ENCODE data around the gene HLA-DOA. TPM values are rescaled to one million over a fixed set of nuclear protein-coding genes. Genes with fewer than 3 reads are reported as not detected.

The HLA-DOA gene
- total RNA-seq, 1 experiment from 2014 or later = 13.6 TPM

- H3K4me3 Mint-ChIP-seq = no peak overlapping the region
- ATAC-seq (no peak), DNase-seq (ENCODE audit: low spot score) (no peak)
- H3K4me1 Mint-ChIP-seq = peaks cover 42% of the 10 kb centered on the region
- H3K36me3 Mint-ChIP-seq = peaks cover 66% of the 10 kb centered on the region
- ChIA-PET POLR2A (interaction anchor here (1.0 to 6.5 kb wide), 2 partner anchors 10 to 86 kb away, joined by 4 to 146 read pairs; partner anchors contain the start of gene BRD2), CTCF (interaction anchor here (0.6 to 6.9 kb wide), 7 partner anchors 9 to 143 kb away, joined by 3 to 128 read pairs (median 4); partner anchors contain the start of gene HLA-DMA)
- no peaks in the 10 kb centered on the region for H3K27me3 Mint-ChIP-seq (ENCODE audit: low read depth)
- TF ChIP-seq USF1 (CRISPR knock-in tag; IDR thresholded peaks at IDR 0.05) = no peak
- TF ChIP-seq HMGA2 (CRISPR knock-in tag; IDR thresholded peaks at IDR 0.05) = no peak
- no peak for TF ChIP-seq SMAD3 (CRISPR knock-in tag; IDR thresholded peaks at IDR 0.05; ENCODE audit: borderline replicate concordance)
- no peak for TF ChIP-seq NFE2L1 (CRISPR knock-in tag; IDR thresholded peaks at IDR 0.05)
- H3K27ac Mint-ChIP-seq = peak overlapping the region; percentile 55; the same call in 1 of the 2 replicates
- H3K9me3 Mint-ChIP-seq = no peaks in the 10 kb centered on the region
Observed at GRCh38 chr6:32980488-32981038, 28.8 kb downstream of the HLA-DOA start.

GRCh38 chr6:32979720-32980487 is 29.5 kb downstream of the HLA-DOA start:
- ATAC-seq (no peak), DNase-seq (ENCODE audit: low spot score) (no peak)
- Mint-ChIP-seq H3K4me3 (no peak overlapping the region), H3K9me3 (no peaks in the 10 kb centered on the region), H3K27me3 (ENCODE audit: low read depth) (no peaks in the 10 kb centered on the region), H3K36me3 (peaks cover 73% of the 10 kb centered on the region), H3K27ac (peak overlapping the region; percentile 5; the same call in 1 of the 2 replicates), H3K4me1 (peaks cover 49% of the 10 kb centered on the region)
- no peak for TF ChIP-seq CREB1 (CRISPR knock-in tag; IDR thresholded peaks at IDR 0.05)
- no peak for TF ChIP-seq ETV6 (CRISPR knock-in tag; IDR thresholded peaks at IDR 0.05)
- no peak for TF ChIP-seq ELF4 (CRISPR knock-in tag; IDR thresholded peaks at IDR 0.05; ENCODE audit: low read depth)
- TF ChIP-seq TEAD4 (CRISPR knock-in tag; IDR thresholded peaks at IDR 0.05) = no peak
- no peak for TF ChIP-seq EMX1 (CRISPR knock-in tag; IDR thresholded peaks at IDR 0.05)
- TF ChIP-seq TEAD1 (CRISPR knock-in tag; IDR thresholded peaks at IDR 0.05) = no peak
- no peak for TF ChIP-seq ZNF423 (CRISPR knock-in tag; IDR thresholded peaks at IDR 0.05)
- TF ChIP-seq RELA (CRISPR knock-in tag; IDR thresholded peaks at IDR 0.05; ENCODE audit: borderline replicate concordance) = no peak
- no peak for TF ChIP-seq PRRX2 (CRISPR knock-in tag; IDR thresholded peaks at IDR 0.05)
- TF ChIP-seq E2F4 (CRISPR knock-in tag; IDR thresholded peaks at IDR 0.05; ENCODE audit: borderline replicate concordance, low read depth) = no peak
- no peak for TF ChIP-seq NFE2L1 (CRISPR knock-in tag; IDR thresholded peaks at IDR 0.05)
- TF ChIP-seq STAT6 (CRISPR knock-in tag; conservative IDR thresholded peaks at IDR 0.05; ENCODE audit: low read depth) = no peak
- no peak for TF ChIP-seq ZNF396 (CRISPR knock-in tag; IDR thresholded peaks at IDR 0.05; ENCODE audit: borderline replicate concordance)
- CTCF ChIA-PET = interaction anchor here (0.9 to 6.9 kb wide), 4 partner anchors 11 to 46 kb away, joined by 3 to 128 read pairs (median 6); partner anchors contain the start of gene HLA-DMA
- POLR2A ChIA-PET = interaction anchor here (6.5 kb wide), 1 partner anchor 10 kb away, joined by 146 read pairs; the partner anchor contains the start of gene BRD2

GRCh38 chr6:32977953-32978324 is 31.5 kb downstream of the HLA-DOA start:
- DNase-seq (ENCODE audit: low spot score) = no peak
- H3K4me3 Mint-ChIP-seq = no peak overlapping the region
- ATAC-seq = no peak
- CTCF ChIA-PET = interaction anchor here (1.2 kb wide), 1 partner anchor 140 kb away, joined by 3 read pairs; the partner anchor contains the start of gene TAP2
- no peaks in the 10 kb centered on the region for H3K27me3 Mint-ChIP-seq (ENCODE audit: low read depth)
- POLR2A ChIA-PET = interaction anchor here (1.5 kb wide), 1 partner anchor 11 kb away, joined by 3 read pairs; no protein-coding TSS in a partner anchor
- peaks cover 50% of the 10 kb centered on the region for H3K4me1 Mint-ChIP-seq
- 0 out of 2 replicates have a peak overlapping the region, but pooled peaks have one; percentile 33 for H3K27ac Mint-ChIP-seq
- peaks cover 92% of the 10 kb centered on the region for H3K36me3 Mint-ChIP-seq
- H3K9me3 Mint-ChIP-seq = no peaks in the 10 kb centered on the region
- TF ChIP-seq RORB (CRISPR knock-in tag; IDR thresholded peaks at IDR 0.05) (no peak), GABPB1 (CRISPR knock-in tag; IDR thresholded peaks at IDR 0.05) (no peak), PRDM15 (CRISPR knock-in tag; IDR thresholded peaks at IDR 0.05) (no peak), NFYB (CRISPR knock-in tag; conservative IDR thresholded peaks at IDR 0.05; ENCODE audit: low read depth) (no peak), OVOL2 (CRISPR knock-in tag; IDR thresholded peaks at IDR 0.05; ENCODE audit: borderline replicate concordance) (no peak), NR1H2 (CRISPR knock-in tag; IDR thresholded peaks at IDR 0.05) (no peak), MLX (CRISPR knock-in tag; IDR thresholded peaks at IDR 0.05) (no peak)

Data from WTC11 (cell line).